ENCODE measurements around the gene CCDC102A. TPM values are rescaled to one million over a fixed set of nuclear protein-coding genes. Genes with fewer than 3 reads are reported as not detected.
A peak's percentile ranks its signal among the peaks of the same experiment; 100 is the strongest.
"Not testable (repeated sequence)": the region's sequence is repeated elsewhere in the genome, so short reads cannot be mapped to it uniquely, and the experiment has no call there.

Gene CCDC102A
- total and polyA plus RNA-seq, 2 of the 13 experiments (the other 11 are each of a cell fraction or from before 2014, with no cell fraction given), result 2.1 to 2.8 TPM

- not testable (repeated sequence) for BruUV-seq (replicated peaks); H3K4me2 ChIP-seq (ENCODE audit: low read depth, low read length); FAIRE-seq
Measured at GRCh38 chr16:57568772-57569171, 32.4 kb upstream of the CCDC102A start.

DNA sequence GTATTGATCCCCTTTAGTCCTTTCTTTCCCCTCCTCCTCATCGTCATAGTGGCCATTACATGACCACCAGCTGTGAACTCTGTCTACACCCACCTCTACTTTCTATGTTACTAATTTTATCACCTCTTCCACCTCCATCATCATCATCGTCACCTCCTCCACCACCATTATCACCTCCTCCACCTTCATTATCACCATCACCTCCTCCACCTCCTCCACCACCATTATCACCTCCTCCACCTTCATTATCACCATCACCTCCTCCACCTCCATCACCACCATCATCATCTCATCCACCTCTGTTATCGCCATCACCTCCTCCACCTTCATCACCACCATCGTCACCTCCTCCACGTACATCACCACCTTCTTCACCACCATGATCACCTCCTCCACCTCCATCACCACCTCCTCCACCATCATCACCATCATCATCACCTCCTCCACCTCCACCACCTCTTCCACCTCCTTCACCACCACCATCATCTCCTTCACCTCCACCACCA is 31.9 kb upstream of the CCDC102A start:
- Histone ChIP-seq H3K79me2 (ENCODE audit: insufficient read depth, low read length) (no peaks in the 10 kb centered on the region), H3K4me2 (ENCODE audit: low read depth, low read length) (no peak overlapping the region), H3K9me3 (ENCODE audit: low read length) (no peaks in the 10 kb centered on the region), H4K20me1 (ENCODE audit: insufficient read depth, low read length) (no peaks in the 10 kb centered on the region), H3K4me1 (ENCODE audit: insufficient read depth, low read length) (peaks cover 8% of the 10 kb centered on the region), H2AFZ (ENCODE audit: low read length) (no peak overlapping the region), H3K27ac (ENCODE audit: extremely low read length, insufficient read depth, low read length) (no peak overlapping the region), H3K9ac (ENCODE audit: insufficient read depth, low read depth, low read length) (no peak overlapping the region), H3K27me3 (ENCODE audit: control insufficient read depth in 1 of 2, insufficient read depth in 2 of 2, low read length in 2 of 2) (peaks cover 0 to 14% of the 10 kb centered on the region in 2 experiments; a peak in 3 of 5 replicates), H3K4me3 (replicated peaks in 1 of 3; ENCODE audit: insufficient read depth in 1 of 3, low read depth in 2 of 3, low read length in 3 of 3) (no peak overlapping the region), H3K36me3 (replicated peaks in 1 of 2; ENCODE audit: control insufficient read depth in 1 of 2, insufficient read depth in 2 of 2, low read length in 2 of 2) (no peaks in the 10 kb centered on the region)
- ChIA-PET POLR2A (no interaction called here), CTCF (ENCODE audit: low intra/inter-chr PET ratio, low total read pairs) (no interaction called here)
- 74% methylated on average over 5 of the region's 5 CpGs for WGBS (ENCODE audit: low lambda C conversion rate)
- BruUV-seq (replicated peaks), result no TSS peak
- TF ChIP-seq CREB1 (IDR thresholded peaks at IDR 0.05) (peak; percentile 47; the same call in 1 of the 2 replicates), CREB1 (CRISPR knock-in tag; IDR thresholded peaks at IDR 0.05) (no peak), ZNF614 (CRISPR knock-in tag; IDR thresholded peaks at IDR 0.05; ENCODE audit: borderline replicate concordance) (no peak), ZKSCAN5 (CRISPR knock-in tag; IDR thresholded peaks at IDR 0.05) (peak; percentile 96), ZNF24 (IDR thresholded peaks at IDR 0.05) (no peak)
- ATAC-seq (no peak), DNase-seq (ENCODE audit: low spot score) (no peak), FAIRE-seq (no peak)
- in situ Hi-C loops (cut with HindIII; ENCODE audit: extremely low pct_ligation_motif_present, low pct_unique_long_range_greater_than_20kb), result no loop called here
- intact Hi-C loops (cut with micrococcal nuclease; ENCODE audit: unreplicated experiment), result no loop called here

More at GRCh38 chr16:57568772-57569171, 32.4 kb upstream of the CCDC102A start:
- H2AFZ ChIP-seq (ENCODE audit: low read length); POLR2A ChIA-PET; in situ Hi-C loops (cut with HindIII; ENCODE audit: extremely low pct_ligation_motif_present, low pct_unique_long_range_greater_than_20kb); intact Hi-C loops (cut with micrococcal nuclease; ENCODE audit: unreplicated experiment); H3K9ac ChIP-seq (ENCODE audit: insufficient read depth, low read depth, low read length); H3K4me1 ChIP-seq (ENCODE audit: insufficient read depth, low read length); CTCF ChIA-PET (ENCODE audit: low intra/inter-chr PET ratio, low total read pairs); H3K79me2 ChIP-seq (ENCODE audit: insufficient read depth, low read length); ATAC-seq; H3K4me3 ChIP-seq (replicated peaks in 1 of 3; ENCODE audit: insufficient read depth in 1 of 3, low read depth in 2 of 3, low read length in 3 of 3); H3K36me3 ChIP-seq (replicated peaks in 1 of 2; ENCODE audit: control insufficient read depth in 1 of 2, insufficient read depth in 2 of 2, low read length in 2 of 2); H4K20me1 ChIP-seq (ENCODE audit: insufficient read depth, low read length); H3K9me3 ChIP-seq (ENCODE audit: low read length); H3K27me3 ChIP-seq (ENCODE audit: control insufficient read depth in 1 of 2, insufficient read depth in 2 of 2, low read length in 2 of 2); DNase-seq (ENCODE audit: low spot score); H3K27ac ChIP-seq (ENCODE audit: extremely low read length, insufficient read depth, low read length); TF ChIP-seq FOXP1, CREB1 (CRISPR knock-in tag; IDR thresholded peaks at IDR 0.05): not testable (repeated sequence)
- WGBS (ENCODE audit: low lambda C conversion rate), result 72% methylated on average over 5 of the region's 5 CpGs
- 0 out of 2 replicates have a peak, but pooled peaks have one; percentile 8 for TF ChIP-seq FOXP1 (IDR thresholded peaks at IDR 0.05)
- peak; percentile 57; the same call in 1 of the 2 replicates for TF ChIP-seq CREB1 (IDR thresholded peaks at IDR 0.05)

Measured in HepG2 (cell line).